Omental fat pad (tissue), 4 donors: Measurements from ENCODE around the gene TRAK2. TPM values are rescaled to one million over a fixed set of nuclear protein-coding genes. Genes with fewer than 3 reads are reported as not detected.

Source experiments
- ATAC-seq: fragments of 150-250 bp; one replicate; pipeline ENCODE4 v1.9.1; 2016; ENCODE audit warnings: mild to moderate bottlenecking, moderate library complexity; ENCODE audit not compliant: low FRiP score
- DNase-seq: peaks from one replicate; pipeline ENCODE4 v3.0.0-alpha.2; 2019; ENCODE audit warnings: low spot score
- total RNA-seq, 4 donors: library from RNA; depleted of rRNA; stranded (reverse); fragments of >200 nt; gene quantifications; one replicate each; pipeline ENCODE4 v1.1.0, GENCODE V29; 2016
- TF ChIP-seq, protein P1 (sequence below), 3 donors: fragments of 450-650 bp; IDR thresholded peaks; one replicate each; pipeline ENCODE4 v1.5.1; 2016 to 2017; ENCODE audit warnings: antibody characterized with exemption in 3 of 3, mild to moderate bottlenecking in 3 of 3, moderate library complexity in 2 of 3

Gene TRAK2
- total RNA-seq, 4 donors from 2014 or later: 37.9 to 73.0 (median 52.9) TPM

- ATAC-seq: peak; percentile 79
- DNase-seq: no peak
- TF ChIP-seq, protein P1, sequence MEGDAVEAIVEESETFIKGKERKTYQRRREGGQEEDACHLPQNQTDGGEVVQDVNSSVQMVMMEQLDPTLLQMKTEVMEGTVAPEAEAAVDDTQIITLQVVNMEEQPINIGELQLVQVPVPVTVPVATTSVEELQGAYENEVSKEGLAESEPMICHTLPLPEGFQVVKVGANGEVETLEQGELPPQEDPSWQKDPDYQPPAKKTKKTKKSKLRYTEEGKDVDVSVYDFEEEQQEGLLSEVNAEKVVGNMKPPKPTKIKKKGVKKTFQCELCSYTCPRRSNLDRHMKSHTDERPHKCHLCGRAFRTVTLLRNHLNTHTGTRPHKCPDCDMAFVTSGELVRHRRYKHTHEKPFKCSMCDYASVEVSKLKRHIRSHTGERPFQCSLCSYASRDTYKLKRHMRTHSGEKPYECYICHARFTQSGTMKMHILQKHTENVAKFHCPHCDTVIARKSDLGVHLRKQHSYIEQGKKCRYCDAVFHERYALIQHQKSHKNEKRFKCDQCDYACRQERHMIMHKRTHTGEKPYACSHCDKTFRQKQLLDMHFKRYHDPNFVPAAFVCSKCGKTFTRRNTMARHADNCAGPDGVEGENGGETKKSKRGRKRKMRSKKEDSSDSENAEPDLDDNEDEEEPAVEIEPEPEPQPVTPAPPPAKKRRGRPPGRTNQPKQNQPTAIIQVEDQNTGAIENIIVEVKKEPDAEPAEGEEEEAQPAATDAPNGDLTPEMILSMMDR (IDR thresholded peaks at IDR 0.05): no peak
These were observed 45.1 kb downstream of the TRAK2 start for GRCh38 chr2:201406077-201406662.

GRCh38 chr2:201404699-201405280 is 46.5 kb downstream of the TRAK2 start:
- ATAC-seq: no peak
- TF ChIP-seq, protein P1 (IDR thresholded peaks at IDR 0.05): no peak
- DNase-seq: no peak

- TF ChIP-seq, protein P1 (IDR thresholded peaks at IDR 0.05): no peak
- ATAC-seq (no peak), DNase-seq (no peak)
These were observed 47.4 kb downstream of the TRAK2 start for GRCh38 chr2:201403880-201404279.

DNA sequence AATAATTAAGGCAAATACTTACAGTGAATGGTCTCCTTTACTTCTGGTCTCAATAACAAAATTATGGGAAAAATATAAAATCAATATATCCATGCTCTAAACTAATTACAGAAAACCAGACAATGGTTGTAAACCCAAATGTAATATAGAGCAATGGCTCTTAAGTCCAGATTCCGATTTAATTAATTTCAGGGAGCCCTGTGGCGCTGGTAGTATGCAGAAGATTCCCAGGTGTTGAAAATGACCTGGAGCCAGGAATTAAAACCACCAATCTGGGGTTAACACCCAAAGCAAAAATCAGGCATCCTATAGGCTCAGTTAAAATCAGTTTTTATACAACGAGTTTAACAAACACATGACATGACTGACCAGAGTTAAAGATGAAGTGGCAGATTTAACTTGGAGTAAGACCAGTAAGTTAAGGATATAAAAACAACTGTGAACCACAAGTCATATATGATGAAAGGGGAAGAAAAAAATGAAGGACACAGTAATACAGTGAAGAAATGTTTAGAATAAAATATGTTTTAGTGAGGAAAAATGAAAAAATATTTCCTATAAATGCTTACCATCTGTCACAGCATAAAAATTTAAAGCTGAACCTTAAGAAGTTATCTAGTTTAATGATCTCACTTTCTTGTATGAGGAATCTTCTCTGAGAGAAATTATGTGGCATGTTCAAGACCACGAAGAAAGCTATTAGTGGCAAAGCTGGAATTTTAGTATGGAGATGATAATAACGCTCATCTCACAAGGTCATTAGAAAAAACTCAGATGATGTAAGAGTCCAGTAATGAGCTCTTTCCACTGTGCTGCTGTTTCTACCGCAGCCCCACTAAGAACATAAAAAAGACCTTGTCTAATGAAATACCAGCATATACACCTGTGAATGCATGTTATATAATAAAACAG is 48.4 kb downstream of the TRAK2 start:
- ATAC-seq: no peak
- TF ChIP-seq, protein P1 (IDR thresholded peaks at IDR 0.05): no peak
- DNase-seq: no peak

GRCh38 chr2:201401815-201402214 is 49.4 kb downstream of the TRAK2 start:
- TF ChIP-seq, protein P1 (IDR thresholded peaks at IDR 0.05): no peak
- no peak for DNase-seq
- no peak for ATAC-seq

DNA sequence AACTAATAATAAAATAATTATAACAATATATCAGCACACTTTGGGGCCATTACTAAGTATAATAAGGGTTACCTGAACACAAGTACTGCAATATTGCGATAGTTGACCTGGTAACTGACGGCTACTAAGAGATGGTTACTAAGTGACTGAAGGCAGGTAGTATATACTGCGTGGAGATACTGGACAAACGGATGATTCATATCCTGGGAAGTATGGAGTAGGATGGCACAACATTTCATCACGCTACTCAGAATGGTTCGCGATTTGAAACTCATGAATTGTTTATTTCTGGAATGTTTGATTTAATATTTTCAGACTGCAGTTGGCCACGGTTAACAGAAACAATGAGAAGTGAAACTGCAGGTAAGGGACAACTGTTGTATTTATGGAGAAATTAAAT is 54.7 kb downstream of the TRAK2 start:
- DNase-seq: no peak
- TF ChIP-seq, protein P1 (IDR thresholded peaks at IDR 0.05): no peak
- ATAC-seq: no peak
